Right lobe of liver (tissue), 6 donors: ENCODE data around the gene RADIL. TPM values are rescaled to one million over a fixed set of nuclear protein-coding genes. Genes with fewer than 3 reads are reported as not detected.

Experiments
- ATAC-seq, 4 donors: fragments of 200-7000 bp; cut with Tn5 transposase; one replicate each; pipeline ENCODE4 v1.9.1; 2020; ENCODE audit warnings: mild to moderate bottlenecking in 4 of 4, moderate library complexity in 4 of 4
- DNase-seq, 3 donors: peaks; one replicate each; pipeline ENCODE4 v3.0.0-alpha.2; 2020
- H3K27ac ChIP-seq, 3 donors: fragments of 200-600 bp; one replicate each; pipeline ENCODE4 v1.8.0; 2022
- H3K27me3 ChIP-seq, 2 donors: fragments of 200-600 bp; one replicate each; pipeline ENCODE4 v1.8.0; 2022
- H3K36me3 ChIP-seq, 4 donors: fragments of 200-600 bp; sonication (generic) in 1 of 4; one replicate each; pipeline versions ENCODE4 v1.5.1 to v1.8.0; 2017 to 2022; ENCODE audit warnings: control low read depth in 1 of 4
- H3K4me1 ChIP-seq, 4 donors: fragments of 200-600 bp; sonication (generic) in 1 of 4; one replicate each; pipeline versions ENCODE4 v1.5.1 to v1.8.0; 2017 to 2022; ENCODE audit warnings: control low read depth in 1 of 4
- H3K4me3 ChIP-seq, 3 donors: fragments of 200-600 bp; one replicate each; pipeline ENCODE4 v1.8.0; 2022
- H3K9me3 ChIP-seq, 4 donors: fragments of 200-600 bp; sonication (generic) in 1 of 4; one replicate each; pipeline versions ENCODE4 v1.5.1 to v1.8.0; 2017 to 2022; ENCODE audit warnings: control low read depth in 1 of 4
- POLR2A ChIP-seq: fragments of 450-650 bp; IDR thresholded peaks from one replicate; pipeline ENCODE4 v1.6.1; 2017; ENCODE audit warnings: antibody characterized with exemption, mild to moderate bottlenecking
- WGBS: methylation state at CpG from one replicate; pipeline ENCODE4 v1.1.6; 2018; ENCODE audit warnings: low coverage, low lambda C conversion rate; ENCODE audit not compliant: insufficient coverage; ENCODE audit errors: missing lambda C conversion rate; 5-methylcytosine and 5-hydroxymethylcytosine counted together
- intact Hi-C, 2 donors: fragments of 100-400 bp; cut with DNase I; formaldehyde crosslinking; loops; one replicate each; pipeline versions ENCODE4 v1.11.2 to v1.14.1; 2022
- total RNA-seq, 6 experiments: library from RNA; depleted of rRNA in 2 of 6; stranded (reverse); fragments of >200 nt in 2 of 6; fragmentation: NEBNext Ultra II Directional in 3 of 6; extraction: Animal tissue kit (Norgen Biotek cat#: 25700) in 3 of 6; gene quantifications; one replicate each; pipeline versions ENCODE4 v1.1.0 to v1.2.4, GENCODE V29; 2016 to 2023
- TF ChIP-seq, protein P1 (sequence below), 4 donors: fragments of 200-600 bp in 3 of 4; fragments of 450-650 bp in 1 of 4; IDR thresholded peaks; one replicate each; pipeline versions ENCODE4 v1.5.1 to v1.8.0; 2016 to 2022; ENCODE audit warnings: antibody characterized with exemption in 4 of 4, mild to moderate bottlenecking in 2 of 4
- donor health status: DM: no; HTN: yes; CAD: no.
- donor health status: DM: no; HTN: no; CAD: no.
- donor health status: DM: no; HTN: no; CAD: no.
- donor health status: DM: no; HTN: yes; CAD: no.
- donor health status: DM: no; HTN: yes; CAD: no.

Gene RADIL
- total RNA-seq, 6 experiments from 2014 or later = 0.20 to 1.6 (median 0.34) TPM; not detected in 2

DNA sequence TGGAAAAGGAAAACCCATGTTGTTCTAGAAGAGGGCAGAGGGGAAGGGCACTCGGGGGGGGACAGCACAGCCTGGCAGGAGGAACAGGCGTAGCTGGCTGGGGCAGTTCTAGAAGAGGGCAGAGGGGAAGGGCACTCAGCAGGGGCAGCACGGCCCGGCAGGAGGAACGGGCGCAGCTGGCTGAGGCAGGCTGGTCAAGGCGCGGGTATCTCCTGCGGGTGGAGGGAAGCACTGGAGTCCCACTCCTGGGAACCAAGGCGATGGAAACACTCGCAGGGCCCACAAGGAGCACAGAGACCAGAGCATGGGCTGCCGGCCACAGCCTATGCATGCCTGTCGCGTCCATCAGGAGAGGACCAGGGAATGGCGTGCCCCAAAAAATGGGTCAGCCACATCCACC is 58.4 kb downstream of the RADIL start:
- Histone ChIP-seq H3K9me3 (no peaks in the 10 kb centered on the region), H3K36me3 (no peaks in the 10 kb centered on the region), H3K27me3 (no peaks in the 10 kb centered on the region), H3K4me1 (no peaks in the 10 kb centered on the region), H3K4me3 (no peak overlapping the region), H3K27ac (no peak overlapping the region)
- peak in 1 of 3 donors; percentile 42 for DNase-seq
- 88% methylated on average over 4 of the region's 15 CpGs for WGBS
- ATAC-seq = no peak
- intact Hi-C loops = no loop called here
- TF ChIP-seq POLR2A = no peak
- TF ChIP-seq, protein P1, sequence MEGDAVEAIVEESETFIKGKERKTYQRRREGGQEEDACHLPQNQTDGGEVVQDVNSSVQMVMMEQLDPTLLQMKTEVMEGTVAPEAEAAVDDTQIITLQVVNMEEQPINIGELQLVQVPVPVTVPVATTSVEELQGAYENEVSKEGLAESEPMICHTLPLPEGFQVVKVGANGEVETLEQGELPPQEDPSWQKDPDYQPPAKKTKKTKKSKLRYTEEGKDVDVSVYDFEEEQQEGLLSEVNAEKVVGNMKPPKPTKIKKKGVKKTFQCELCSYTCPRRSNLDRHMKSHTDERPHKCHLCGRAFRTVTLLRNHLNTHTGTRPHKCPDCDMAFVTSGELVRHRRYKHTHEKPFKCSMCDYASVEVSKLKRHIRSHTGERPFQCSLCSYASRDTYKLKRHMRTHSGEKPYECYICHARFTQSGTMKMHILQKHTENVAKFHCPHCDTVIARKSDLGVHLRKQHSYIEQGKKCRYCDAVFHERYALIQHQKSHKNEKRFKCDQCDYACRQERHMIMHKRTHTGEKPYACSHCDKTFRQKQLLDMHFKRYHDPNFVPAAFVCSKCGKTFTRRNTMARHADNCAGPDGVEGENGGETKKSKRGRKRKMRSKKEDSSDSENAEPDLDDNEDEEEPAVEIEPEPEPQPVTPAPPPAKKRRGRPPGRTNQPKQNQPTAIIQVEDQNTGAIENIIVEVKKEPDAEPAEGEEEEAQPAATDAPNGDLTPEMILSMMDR (IDR thresholded peaks at IDR 0.05) = no peak

DNA sequence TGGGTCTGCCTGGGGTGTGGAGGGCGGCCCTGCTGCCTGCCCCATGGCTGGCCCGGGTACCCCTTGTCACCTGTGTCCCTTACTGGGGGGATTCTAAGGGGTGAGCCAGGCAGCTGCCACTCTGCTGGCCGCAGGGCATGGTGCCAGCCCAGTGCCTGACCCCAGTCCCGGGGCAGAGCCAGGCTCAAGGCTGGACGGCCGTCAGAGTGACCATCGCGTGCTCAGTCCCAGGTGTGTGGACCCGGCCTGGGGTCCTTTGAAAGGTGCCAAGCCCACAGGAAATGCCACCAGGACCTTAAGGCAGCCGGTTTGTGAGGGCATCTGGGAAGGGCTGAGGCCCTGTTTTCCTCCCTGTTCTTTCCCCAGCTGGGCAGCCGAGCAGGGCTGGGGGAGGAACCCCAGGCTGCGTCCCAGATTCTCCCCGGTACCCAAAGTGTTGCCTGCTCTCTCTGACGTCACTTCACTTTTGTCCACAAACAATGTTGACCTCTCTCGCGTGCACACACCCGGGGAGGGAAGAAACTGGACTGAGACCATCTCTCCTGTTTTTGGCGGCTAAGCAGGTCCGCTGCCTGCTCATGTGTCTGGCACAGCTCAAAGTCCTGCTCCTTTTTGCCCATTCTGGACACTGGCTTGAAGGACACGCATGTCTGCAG is 59.3 kb downstream of the RADIL start:
- Histone ChIP-seq H3K9me3 (no peaks in the 10 kb centered on the region), H3K4me1 (no peaks in the 10 kb centered on the region), H3K36me3 (no peaks in the 10 kb centered on the region), H3K27ac (no peak overlapping the region), H3K4me3 (no peak overlapping the region), H3K27me3 (no peaks in the 10 kb centered on the region)
- intact Hi-C loops = no loop called here
- WGBS = 43% methylated on average over 6 of the region's 20 CpGs
- TF ChIP-seq, protein P1 (IDR thresholded peaks at IDR 0.05) = no peak
- no peak for TF ChIP-seq POLR2A
- ATAC-seq (peak in 2 of 4 donors; percentile 12 to 27), DNase-seq (peak in 1 of 3 donors; percentile 47)

DNA sequence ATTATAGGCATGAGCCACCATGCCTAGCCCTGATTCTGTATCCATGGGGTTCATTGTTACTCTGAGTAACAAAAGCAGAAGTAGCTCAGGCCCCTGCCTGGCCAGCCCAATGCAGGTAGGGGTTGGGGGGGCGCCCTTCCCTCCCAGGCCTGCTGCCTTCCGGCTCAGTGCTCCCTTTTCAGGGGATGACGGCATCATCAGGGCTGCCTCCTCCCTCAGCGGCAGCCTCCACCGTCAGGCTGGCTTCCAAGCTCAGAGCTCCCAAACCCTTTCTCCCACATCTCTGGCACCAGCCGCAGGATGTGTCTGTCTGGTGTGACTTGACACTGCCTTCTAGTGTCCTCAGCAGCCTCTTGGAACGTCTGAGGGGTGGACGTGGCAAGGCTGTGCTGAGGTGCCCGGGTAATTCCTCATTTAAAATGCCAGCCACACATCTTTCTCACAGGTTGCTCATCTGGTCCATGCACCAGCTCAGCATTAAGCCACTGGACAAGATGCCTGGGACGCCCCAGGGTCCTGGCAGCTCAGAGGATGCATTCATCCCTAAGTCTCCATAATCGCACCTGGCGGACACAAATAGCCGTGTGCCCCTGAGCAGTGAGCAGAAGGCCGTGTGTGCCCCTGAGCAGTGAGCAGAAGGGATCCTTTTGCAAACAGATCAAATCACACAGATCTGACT is 59.9 kb downstream of the RADIL start:
- intact Hi-C loops = no loop called here
- no peaks in the 10 kb centered on the region for H3K36me3 ChIP-seq
- no peak for TF ChIP-seq POLR2A
- TF ChIP-seq, protein P1 (IDR thresholded peaks at IDR 0.05) = no peak
- no peak overlapping the region for H3K4me3 ChIP-seq
- no peaks in the 10 kb centered on the region for H3K4me1 ChIP-seq
- DNase-seq = no peak
- H3K27me3 ChIP-seq = no peaks in the 10 kb centered on the region
- H3K9me3 ChIP-seq = no peaks in the 10 kb centered on the region
- ATAC-seq = no peak
- WGBS = 53% methylated on average over 8 of the region's 14 CpGs
- no peak overlapping the region for H3K27ac ChIP-seq

DNA sequence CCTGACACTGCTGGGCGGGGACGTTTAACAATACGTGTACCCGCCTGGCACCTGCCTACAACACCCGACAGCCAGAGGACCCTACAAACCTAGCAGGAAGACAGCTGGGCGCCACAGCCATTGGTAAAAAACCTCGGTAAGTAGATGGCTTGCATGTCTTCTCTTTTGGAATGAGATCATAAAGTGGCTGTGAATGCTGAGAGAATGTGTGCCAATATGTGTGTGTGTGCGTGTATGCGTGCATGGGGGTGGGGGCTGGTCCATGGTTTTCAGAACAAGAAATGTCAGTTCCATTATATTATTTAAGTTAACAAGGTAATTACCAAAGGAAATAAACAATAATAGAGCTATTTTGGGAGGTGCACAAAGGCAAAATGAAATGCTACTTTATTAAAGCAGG is 60.8 kb downstream of the RADIL start:
- Histone ChIP-seq H3K4me1 (no peaks in the 10 kb centered on the region), H3K27me3 (no peaks in the 10 kb centered on the region), H3K9me3 (no peaks in the 10 kb centered on the region), H3K36me3 (no peaks in the 10 kb centered on the region), H3K4me3 (no peak overlapping the region), H3K27ac (no peak overlapping the region)
- DNase-seq = no peak
- TF ChIP-seq, protein P1 (IDR thresholded peaks at IDR 0.05) = no peak
- no peak for TF ChIP-seq POLR2A
- intact Hi-C loops = no loop called here
- WGBS = no CpG with 5 or more reads among the region's 9 CpGs
- no peak for ATAC-seq
